22Rv1 (cell line): ENCODE data around the gene CDH15.

Experiments used
- CTCF ChIP-seq: fragments of 450-650 bp; IDR thresholded peaks from 2 replicates; pipeline ENCODE4 v1.5.1; 2017; ENCODE audit warnings: mild to moderate bottlenecking
- ZFX ChIP-seq: fragments of 450-650 bp; IDR thresholded peaks from 2 replicates; pipeline ENCODE4 v1.6.1; 2017; ENCODE audit warnings: antibody characterized with exemption, borderline replicate concordance

- TF ChIP-seq CTCF (no peak), ZFX (no peak)
These were observed 71.2 kb downstream of the CDH15 start for GRCh38 chr16:89242795-89243200.
